Mesenchymal stem cell (in vitro differentiated cells and primary cell): Measurements from ENCODE around the gene CHST15.
A peak's percentile ranks its signal among the peaks of the same experiment; 100 is the strongest.

Experiments
- DNase-seq: peaks from one replicate; pipeline ENCODE4 v3.0.0-alpha.2; 2013
- H2AFZ ChIP-seq: one replicate; pipeline ENCODE4 v1.6.1; 2013; ENCODE audit warnings: low read depth, mild to moderate bottlenecking, control low read depth, inconsistent platforms, low read length, moderate library complexity
- H2AK5ac ChIP-seq: 2 replicates; pipeline ENCODE4 v1.6.1; 2013; ENCODE audit warnings: low read length, moderate library complexity, mild to moderate bottlenecking, inconsistent platforms; ENCODE audit not compliant: severe bottlenecking
- H2BK120ac ChIP-seq: one replicate; pipeline ENCODE4 v1.6.1; 2013; ENCODE audit warnings: low read depth, mild to moderate bottlenecking, inconsistent platforms, low read length, moderate library complexity
- H2BK12ac ChIP-seq, 2 experiments: one replicate each; pipeline ENCODE4 v1.6.1; 2013; ENCODE audit warnings: inconsistent platforms in 2 of 2, low read length in 2 of 2, mild to moderate bottlenecking in 2 of 2, moderate library complexity in 2 of 2, control low read depth in 1 of 2
- H2BK15ac ChIP-seq: one replicate; pipeline ENCODE4 v1.6.1; 2013; ENCODE audit warnings: mild to moderate bottlenecking, low read depth, inconsistent platforms; ENCODE audit not compliant: poor library complexity, severe bottlenecking
- H2BK5ac ChIP-seq: 2 replicates; pipeline ENCODE4 v1.6.1; 2013; ENCODE audit warnings: low read depth, mild to moderate bottlenecking, low read length, control low read depth, inconsistent platforms; ENCODE audit not compliant: poor library complexity, severe bottlenecking
- H3K14ac ChIP-seq, 2 experiments: one replicate each; pipeline ENCODE4 v1.6.1; 2013; ENCODE audit warnings: inconsistent platforms in 2 of 2, low read length in 2 of 2, control low read depth in 1 of 2, mild to moderate bottlenecking in 1 of 2, moderate library complexity in 1 of 2
- H3K18ac ChIP-seq, 2 experiments: one replicate each; pipeline ENCODE4 v1.6.1; 2013; ENCODE audit warnings: inconsistent platforms in 2 of 2, low read length in 2 of 2, control low read depth in 1 of 2, low read depth in 1 of 2, mild to moderate bottlenecking in 1 of 2
- H3K23ac ChIP-seq, 2 experiments: one replicate each; pipeline ENCODE4 v1.6.1; 2013; ENCODE audit warnings: inconsistent platforms in 2 of 2, low read length in 2 of 2, mild to moderate bottlenecking in 2 of 2, moderate library complexity in 2 of 2, control low read depth in 1 of 2
- H3K27ac ChIP-seq: 2 replicates; pipeline ENCODE4 v1.5.1; 2013; ENCODE audit warnings: mild to moderate bottlenecking, moderate library complexity, low read length, control low read depth, inconsistent platforms; ENCODE audit not compliant: poor library complexity, severe bottlenecking
- H3K27me3 ChIP-seq, 2 experiments: 2 replicates each; pipeline versions ENCODE4 v1.6.1 to v1.7.0; 2013; ENCODE audit warnings: low read length in 2 of 2, mild to moderate bottlenecking in 2 of 2, moderate library complexity in 2 of 2, control low read depth in 1 of 2, inconsistent platforms in 1 of 2; ENCODE audit not compliant: control insufficient read depth in 1 of 2, insufficient read depth in 1 of 2
- H3K36me3 ChIP-seq, 2 experiments: 2 replicates each; pipeline versions ENCODE4 v1.6.1 to v1.7.0; 2013; ENCODE audit warnings: low read length in 2 of 2, control low read depth in 1 of 2, inconsistent platforms in 1 of 2, low read depth in 1 of 2, mild to moderate bottlenecking in 1 of 2; ENCODE audit not compliant: insufficient read depth in 2 of 2, control insufficient read depth in 1 of 2
- H3K4ac ChIP-seq, 2 experiments: one replicate each; pipeline ENCODE4 v1.6.1; 2013; ENCODE audit warnings: inconsistent platforms in 2 of 2, low read length in 2 of 2, mild to moderate bottlenecking in 2 of 2, moderate library complexity in 2 of 2, control low read depth in 1 of 2, low read depth in 1 of 2
- H3K4me1 ChIP-seq: 2 replicates; pipeline ENCODE4 v1.6.1; 2013; ENCODE audit warnings: low read depth, low read length, control low read depth; ENCODE audit not compliant: control insufficient read depth, insufficient read depth
- H3K4me2 ChIP-seq: 2 replicates; pipeline ENCODE4 v1.6.1; 2013; ENCODE audit warnings: low read length, mild to moderate bottlenecking, inconsistent platforms; ENCODE audit not compliant: poor library complexity, severe bottlenecking
- H3K4me3 ChIP-seq, 2 experiments: 2 replicates each; pipeline versions ENCODE4 v1.5.1 to v1.7.0; 2013; ENCODE audit warnings: low read length in 2 of 2, mild to moderate bottlenecking in 2 of 2, control low read depth in 1 of 2, low read depth in 1 of 2; ENCODE audit not compliant: insufficient read depth in 1 of 2
- H3K79me1 ChIP-seq: replicated peaks from 2 replicates; pipeline ENCODE4 v1.6.1; 2013; ENCODE audit warnings: mild to moderate bottlenecking, control low read depth, low read length, inconsistent platforms; ENCODE audit not compliant: poor library complexity, severe bottlenecking
- H3K9ac ChIP-seq: 2 replicates; pipeline ENCODE4 v1.7.0; 2013; ENCODE audit warnings: mild to moderate bottlenecking, low read length, moderate library complexity
- H3K9me3 ChIP-seq: 2 replicates; pipeline ENCODE4 v1.7.0; 2013; ENCODE audit warnings: mild to moderate bottlenecking, low read length; ENCODE audit not compliant: control insufficient read depth
- H4K8ac ChIP-seq: one replicate; pipeline ENCODE4 v1.6.1; 2013; ENCODE audit warnings: inconsistent platforms, mild to moderate bottlenecking, low read length, moderate library complexity
- H4K91ac ChIP-seq: one replicate; pipeline ENCODE4 v1.6.1; 2013; ENCODE audit warnings: mild to moderate bottlenecking, low read length, inconsistent platforms
- WGBS: methylation state at CpG from one replicate; pipeline ENCODE4 v1.1.7; 2013; ENCODE audit warnings: mixed read lengths; 5-methylcytosine and 5-hydroxymethylcytosine counted together

The CHST15 gene

DNA sequence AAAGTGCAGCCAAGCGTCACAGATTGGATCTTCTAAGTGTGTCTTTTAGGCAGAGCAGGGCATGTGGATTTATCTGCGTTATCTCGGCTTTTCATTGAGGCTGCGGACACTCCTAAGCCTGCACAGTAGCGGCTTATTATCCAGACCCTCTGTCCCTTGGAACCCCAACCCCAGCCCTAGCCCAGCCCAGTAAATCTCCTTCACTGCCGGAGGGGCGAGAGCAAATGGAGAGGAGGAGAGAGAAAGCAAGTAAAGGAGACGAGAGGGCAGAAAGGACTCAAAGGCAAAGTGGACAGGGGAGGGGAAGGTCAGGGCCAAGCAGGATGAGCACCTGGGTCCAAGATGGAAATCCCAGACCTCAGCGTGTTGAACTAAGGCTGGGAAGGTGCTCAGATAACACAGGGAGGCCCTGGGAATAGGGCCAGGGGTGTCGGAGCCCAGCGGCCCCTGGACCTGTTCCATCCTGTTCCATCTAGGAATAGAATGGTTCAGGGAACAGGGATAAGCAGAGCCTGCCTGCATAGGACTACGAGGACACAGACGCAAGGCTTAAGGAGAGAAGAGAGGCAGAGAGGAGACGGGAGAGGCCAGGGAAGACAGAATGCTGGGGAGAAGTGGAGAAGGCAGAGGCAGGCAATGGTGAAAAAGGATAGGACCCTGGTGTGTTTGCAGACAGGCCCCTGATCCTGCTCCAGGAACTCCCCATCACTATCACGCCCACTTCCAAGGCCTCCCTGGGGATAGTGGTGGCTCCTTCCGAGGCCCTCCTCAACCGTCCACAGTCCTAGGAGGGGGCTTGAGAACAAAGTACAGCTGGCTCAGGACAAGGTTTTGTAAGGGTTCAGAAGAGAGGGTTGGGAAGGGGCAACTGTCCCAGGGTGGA lies 99.6 kb downstream of the CHST15 start:
- Histone ChIP-seq H2BK15ac (no peak overlapping the region), H3K23ac (no peak overlapping the region), H3K4ac (no peak overlapping the region), H3K18ac (no peak overlapping the region), H3K14ac (no peak overlapping the region), H3K27me3 (peaks cover 9 to 39% of the 10 kb centered on the region in 2 experiments), H3K36me3 (no peaks in the 10 kb centered on the region), H3K9ac (peak overlapping the region; percentile 70), H3K4me2 (peak overlapping the region; percentile 61), H3K9me3 (no peaks in the 10 kb centered on the region), H3K4me1 (peaks cover 29% of the 10 kb centered on the region), H2AFZ (no peak overlapping the region), H4K91ac (no peak overlapping the region), H2BK5ac (no peak overlapping the region), H3K79me1 (peaks cover 1% of the 10 kb centered on the region), H2BK120ac (no peak overlapping the region), H3K27ac (no peak overlapping the region), H2AK5ac (no peak overlapping the region), H3K4me3 (no peak overlapping the region), H2BK12ac (peak overlapping the region in 1 of 2 experiments; percentile 21), H4K8ac (peak overlapping the region; percentile 56)
- no peak for DNase-seq
- WGBS = 81% methylated on average over 17 of the region's 17 CpGs

- H3K36me3 ChIP-seq = no peaks in the 10 kb centered on the region
- H2BK12ac ChIP-seq = no peak overlapping the region
- no peak overlapping the region for H3K23ac ChIP-seq
- H3K27me3 ChIP-seq = peaks cover 9 to 39% of the 10 kb centered on the region in 2 experiments
- no peak overlapping the region for H2BK5ac ChIP-seq
- no peak overlapping the region for H4K91ac ChIP-seq
- peak overlapping the region in 1 of 2 experiments; percentile 68 for H3K4me3 ChIP-seq
- H3K9ac ChIP-seq = peak overlapping the region; percentile 48
- no peaks in the 10 kb centered on the region for H3K9me3 ChIP-seq
- peaks cover 20% of the 10 kb centered on the region for H3K4me1 ChIP-seq
- H2AK5ac ChIP-seq = no peak overlapping the region
- no peak overlapping the region for H2BK120ac ChIP-seq
- 97% methylated on average over 70 of the region's 92 CpGs for WGBS
- H3K4ac ChIP-seq = no peak overlapping the region
- no peak overlapping the region for H3K27ac ChIP-seq
- no peak overlapping the region for H4K8ac ChIP-seq
- H3K18ac ChIP-seq = no peak overlapping the region
- H3K14ac ChIP-seq = no peak overlapping the region
- DNase-seq = no peak
- no peak overlapping the region for H3K4me2 ChIP-seq
- no peak overlapping the region for H2BK15ac ChIP-seq
- H2AFZ ChIP-seq = no peak overlapping the region
- peaks cover 1% of the 10 kb centered on the region for H3K79me1 ChIP-seq
Observed at GRCh38 chr10:123991611-123992570, 101.5 kb downstream of the CHST15 start.

DNA sequence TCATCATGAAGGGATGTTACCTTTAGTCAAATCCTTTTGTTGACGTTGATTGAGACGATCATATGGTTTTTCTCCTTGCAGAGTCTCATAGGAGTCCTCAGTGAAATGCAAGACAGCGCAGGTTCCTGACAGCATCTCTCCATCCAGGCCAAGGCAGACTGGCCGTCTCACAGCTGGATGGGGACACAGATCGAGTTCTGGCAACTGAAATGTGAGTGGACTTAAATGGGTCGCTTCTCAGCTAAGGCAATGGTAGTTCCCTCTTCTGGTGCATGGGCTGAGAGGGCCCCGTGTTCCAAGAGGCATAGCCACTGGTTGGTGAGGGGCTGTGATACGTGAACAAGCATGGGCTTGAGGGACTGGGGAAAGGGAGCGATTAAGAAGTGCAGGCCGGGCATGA lies 102.5 kb downstream of the CHST15 start:
- Histone ChIP-seq H3K4me1 (peaks cover 15% of the 10 kb centered on the region), H2BK5ac (no peak overlapping the region)

DNA sequence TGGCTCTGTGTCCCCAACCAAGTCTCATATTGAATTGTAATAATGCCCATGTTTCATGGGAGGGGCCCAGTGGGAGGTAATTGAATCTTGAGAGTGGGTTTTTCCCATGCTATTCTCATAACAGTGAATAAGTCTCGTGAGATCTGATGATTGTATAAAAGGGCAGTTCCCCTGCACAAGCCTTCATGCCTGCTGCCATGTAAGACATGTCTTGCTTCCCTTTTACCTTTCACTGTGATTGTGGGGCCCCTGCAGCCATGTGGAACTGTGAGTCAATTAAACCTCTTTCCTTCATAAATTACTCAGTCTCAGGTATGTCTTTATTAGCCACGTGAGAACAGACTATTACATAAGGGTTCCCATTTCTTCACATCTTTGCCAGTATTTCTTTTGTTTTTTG lies 104.7 kb downstream of the CHST15 start:
- Histone ChIP-seq H2BK5ac (no peak overlapping the region), H3K9me3 (peaks cover 11% of the 10 kb centered on the region), H2BK15ac (no peak overlapping the region), H3K27ac (no peak overlapping the region), H4K8ac (no peak overlapping the region), H3K36me3 (no peaks in the 10 kb centered on the region), H3K18ac (no peak overlapping the region), H3K4me3 (no peak overlapping the region), H2AK5ac (no peak overlapping the region), H3K23ac (no peak overlapping the region), H3K27me3 (peaks cover 3 to 39% of the 10 kb centered on the region in 2 experiments), H3K14ac (no peak overlapping the region), H2AFZ (no peak overlapping the region), H3K9ac (no peak overlapping the region), H4K91ac (no peak overlapping the region), H3K79me1 (no peaks in the 10 kb centered on the region), H2BK120ac (no peak overlapping the region), H2BK12ac (no peak overlapping the region), H3K4ac (no peak overlapping the region), H3K4me2 (no peak overlapping the region), H3K4me1 (no peaks in the 10 kb centered on the region)
- WGBS = 100% methylated on average over 1 of the region's 2 CpGs
- DNase-seq = no peak

More for the DNA sequence above, 102.5 kb downstream of the CHST15 start:
- H3K4me3 ChIP-seq = no peak overlapping the region
- H3K79me1 ChIP-seq = no peaks in the 10 kb centered on the region
- H3K18ac ChIP-seq = no peak overlapping the region
- H3K4me2 ChIP-seq = no peak overlapping the region
- no peak overlapping the region for H3K9ac ChIP-seq
- peaks cover 9 to 39% of the 10 kb centered on the region in 2 experiments for H3K27me3 ChIP-seq
- no peak overlapping the region for H3K14ac ChIP-seq
- H3K23ac ChIP-seq = no peak overlapping the region
- no peak overlapping the region for H3K4ac ChIP-seq
- H2AK5ac ChIP-seq = no peak overlapping the region
- H2BK12ac ChIP-seq = no peak overlapping the region
- H3K27ac ChIP-seq = no peak overlapping the region
- no peak overlapping the region for H4K91ac ChIP-seq
- no peak for DNase-seq
- H4K8ac ChIP-seq = no peak overlapping the region
- no peak overlapping the region for H2AFZ ChIP-seq
- no peaks in the 10 kb centered on the region for H3K36me3 ChIP-seq
- H3K9me3 ChIP-seq = peaks cover 3% of the 10 kb centered on the region
- no peak overlapping the region for H2BK120ac ChIP-seq
- no peak overlapping the region for H2BK15ac ChIP-seq
- 90% methylated on average over 10 of the region's 10 CpGs for WGBS
